ENCODE measurements around the gene ELOVL6.
"Not testable (repeated sequence)": the region's sequence is repeated elsewhere in the genome, so short reads cannot be mapped to it uniquely, and the experiment has no call there.

The ELOVL6 gene

DNA sequence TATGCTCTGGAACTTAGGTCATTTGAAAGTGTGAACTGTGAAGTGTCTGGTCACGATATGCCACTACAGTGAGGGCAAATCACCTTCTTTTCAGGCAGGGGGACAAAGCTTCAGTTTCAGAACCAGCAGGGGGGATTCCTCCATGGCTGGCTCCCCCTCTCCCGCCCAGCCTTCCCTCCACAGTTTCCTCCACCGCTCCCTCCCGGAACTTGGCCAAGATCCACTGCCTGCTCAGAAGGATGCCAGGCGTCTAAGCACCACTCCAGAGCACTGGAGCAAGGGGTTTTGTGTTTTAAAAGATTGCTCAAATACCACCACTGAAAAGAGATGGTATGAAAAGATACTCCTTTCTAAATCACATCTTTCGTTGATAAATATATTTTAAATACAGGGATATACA lies 126.9 kb downstream of the ELOVL6 start:
- no peak for FAIRE-seq

DNA sequence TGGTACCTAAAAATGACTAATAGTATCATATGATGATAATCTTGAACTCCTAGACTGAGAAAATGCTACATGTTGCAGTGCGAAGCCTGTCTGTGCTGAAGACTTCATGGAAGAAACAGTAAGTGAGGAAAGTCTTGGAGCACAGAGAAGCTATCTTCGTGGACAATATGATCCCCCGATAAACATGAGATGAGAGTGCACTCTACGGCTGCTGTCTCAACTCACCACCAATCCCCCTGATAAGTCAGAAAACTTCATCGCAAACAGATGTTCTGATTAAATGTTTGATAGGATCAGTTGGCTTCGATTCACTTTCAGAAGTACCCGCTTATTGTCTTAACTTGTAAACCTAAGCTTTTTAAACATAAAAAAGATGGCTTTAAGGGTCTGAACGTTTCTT lies 130.2 kb downstream of the ELOVL6 start:
- FAIRE-seq = no peak

DNA sequence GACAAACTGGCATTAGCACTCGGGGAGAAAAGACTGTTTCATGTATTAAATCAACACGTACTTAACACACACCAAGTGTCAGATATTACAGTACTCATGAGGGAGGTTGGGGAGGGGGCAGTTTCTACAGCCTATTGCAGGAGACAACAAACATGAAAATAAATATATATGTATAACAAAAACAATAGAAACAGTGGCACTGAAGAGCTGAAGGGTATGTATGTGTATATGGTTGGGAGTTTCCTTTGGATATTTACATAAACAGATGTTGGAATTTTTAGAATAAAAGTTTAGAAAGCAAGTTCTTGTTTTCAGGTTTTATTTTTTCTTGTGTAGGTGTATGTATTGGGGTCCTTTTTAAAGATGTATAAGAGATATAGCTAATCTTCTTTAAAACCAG lies 133.5 kb downstream of the ELOVL6 start:
- FAIRE-seq = no peak

DNA sequence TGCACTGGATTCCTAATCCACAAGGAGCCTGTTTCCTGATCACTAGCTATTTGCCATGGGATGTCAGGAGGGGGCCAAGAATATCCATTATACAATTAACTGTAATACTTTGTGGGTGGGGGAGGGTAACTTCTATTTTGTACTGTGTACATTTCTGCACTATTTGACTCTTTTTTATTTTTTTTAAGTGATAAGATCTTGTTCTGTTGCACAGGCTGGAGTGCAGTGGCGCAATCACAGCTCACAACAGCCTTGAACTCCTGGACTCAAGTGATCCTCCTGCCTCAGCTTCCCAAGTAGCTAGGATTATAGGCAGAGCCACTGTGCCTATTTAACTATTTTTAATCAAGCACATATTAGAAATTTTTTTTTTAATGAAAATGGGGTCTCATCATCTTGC lies 134.1 kb downstream of the ELOVL6 start:
- FAIRE-seq = no peak

- no peak for FAIRE-seq
These were observed 136.2 kb downstream of the ELOVL6 start for GRCh38 chr4:110062166-110062565.

- FAIRE-seq = no peak
These were observed 137.3 kb downstream of the ELOVL6 start for GRCh38 chr4:110061076-110061475.

- no peak for FAIRE-seq
These were observed 138.7 kb downstream of the ELOVL6 start for GRCh38 chr4:110059556-110060191.

- no peak for FAIRE-seq
These were observed 139.7 kb downstream of the ELOVL6 start for GRCh38 chr4:110058677-110059076.

DNA sequence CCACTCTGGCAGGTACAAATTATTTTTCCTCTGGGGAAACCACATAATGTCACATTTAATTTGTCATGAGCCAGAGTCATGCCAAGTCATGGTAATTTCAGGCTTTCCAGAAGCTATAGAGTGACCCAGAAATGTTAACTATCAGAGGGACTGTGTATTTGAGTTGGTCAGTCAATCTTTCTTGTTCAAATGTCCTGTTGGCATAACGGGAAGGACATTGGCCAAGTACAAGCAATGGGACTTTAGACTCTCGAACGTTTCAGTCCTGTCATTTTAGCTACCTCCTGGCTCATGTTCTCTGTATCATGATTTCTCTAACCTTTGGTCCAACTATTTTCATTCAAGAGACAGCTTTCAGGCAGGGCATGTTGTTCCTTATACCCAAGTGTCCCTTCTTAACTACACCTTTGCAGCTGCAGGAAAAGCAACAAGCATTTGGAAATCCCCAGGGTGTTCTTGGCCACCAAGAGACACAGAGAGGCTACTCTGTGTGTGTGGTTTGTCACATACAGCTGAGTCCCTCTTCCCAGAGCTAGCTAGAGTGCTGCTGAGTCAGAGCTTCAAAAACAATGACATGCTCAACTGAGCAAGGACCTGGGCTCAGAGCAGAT lies 143.2 kb downstream of the ELOVL6 start:
- no peak for FAIRE-seq

- FAIRE-seq = no peak
These were observed 148.2 kb downstream of the ELOVL6 start for GRCh38 chr4:110049951-110050925.

DNA sequence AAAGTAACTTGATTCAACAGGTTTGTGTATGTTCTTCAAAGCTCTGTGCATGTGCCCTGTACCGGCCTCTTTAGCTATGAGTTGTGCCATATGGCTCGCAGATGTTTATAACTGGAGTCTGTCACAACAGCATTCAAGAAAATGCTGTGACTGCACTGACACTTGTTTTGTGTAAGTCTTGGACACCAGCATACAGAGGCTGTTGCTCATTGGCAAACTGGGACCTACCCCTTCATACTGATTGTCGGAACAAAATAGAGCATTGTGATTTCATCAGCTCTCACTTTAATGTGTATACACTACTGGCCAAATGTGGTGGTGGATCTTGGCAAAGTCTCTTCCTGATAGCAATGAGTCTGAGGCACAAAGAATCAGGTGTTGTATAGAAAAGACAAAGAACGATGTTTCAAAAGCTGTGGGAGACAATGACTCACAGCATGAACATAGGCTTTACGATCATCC lies 151.8 kb downstream of the ELOVL6 start:
- no peak for FAIRE-seq

GRCh38 chr4:110042545-110043517 lies 155.6 kb downstream of the ELOVL6 start:
- peak; percentile 8 for FAIRE-seq

GRCh38 chr4:110041735-110042134 lies 156.7 kb downstream of the ELOVL6 start:
- FAIRE-seq = no peak

- not testable (repeated sequence) for FAIRE-seq
These were observed 159.3 kb downstream of the ELOVL6 start for GRCh38 chr4:110039164-110039563.

GRCh38 chr4:110034026-110034393 lies 164.4 kb downstream of the ELOVL6 start:
- no peak for FAIRE-seq

DNA sequence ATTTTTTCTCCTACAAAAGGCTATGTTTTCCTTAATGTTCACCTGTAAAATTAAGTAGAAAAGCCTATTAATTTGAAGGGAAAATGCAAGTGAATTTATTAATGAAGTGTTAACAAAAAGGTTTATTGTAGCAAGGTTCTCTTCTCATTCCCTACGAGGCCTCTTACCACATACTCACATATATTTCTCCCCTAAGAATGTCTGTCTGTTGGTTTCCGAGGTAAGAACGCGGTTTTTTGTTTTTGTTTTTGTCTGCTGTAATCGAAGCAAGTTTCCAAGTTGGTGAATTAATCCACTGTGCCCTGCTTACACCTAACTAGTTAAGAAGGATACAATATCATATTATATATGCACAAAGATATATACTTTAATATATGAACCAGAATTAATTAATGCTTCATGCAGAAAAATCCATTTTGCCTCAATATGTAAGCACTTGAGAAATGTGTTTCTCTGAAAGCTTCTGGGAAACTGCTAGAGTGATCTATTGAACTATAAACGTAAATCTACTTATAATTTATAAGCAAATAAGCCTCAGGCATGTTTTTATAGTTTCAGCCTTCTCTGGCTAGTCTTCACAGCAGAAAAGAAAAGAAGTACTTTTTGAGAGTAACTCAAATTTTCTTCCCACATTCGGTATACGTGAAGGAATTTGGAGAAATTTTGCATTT lies 164.9 kb downstream of the ELOVL6 start:
- no peak for FAIRE-seq

DNA sequence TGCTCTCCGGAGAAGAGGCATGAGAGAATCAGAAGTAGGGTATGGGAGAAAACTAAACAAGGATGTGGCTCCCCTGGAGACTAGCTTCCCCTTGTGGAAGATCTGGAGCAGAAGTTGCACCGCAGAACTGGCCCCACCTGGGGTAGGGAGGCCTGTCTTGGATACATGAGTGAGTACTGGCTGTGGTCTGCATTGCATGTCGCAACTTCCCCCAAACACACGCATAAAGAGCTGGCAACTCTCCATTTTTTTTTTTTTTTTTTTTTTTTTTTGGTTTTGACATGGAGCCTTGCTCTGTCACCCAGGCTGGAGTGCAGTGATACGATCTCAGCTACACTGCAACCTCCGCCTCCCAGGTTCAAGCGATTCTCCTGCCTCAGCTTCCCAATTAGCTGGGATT lies 165.8 kb downstream of the ELOVL6 start:
- no peak for FAIRE-seq

GRCh38 chr4:110025718-110026117 lies 172.7 kb downstream of the ELOVL6 start:
- peak; percentile 72 for FAIRE-seq

DNA sequence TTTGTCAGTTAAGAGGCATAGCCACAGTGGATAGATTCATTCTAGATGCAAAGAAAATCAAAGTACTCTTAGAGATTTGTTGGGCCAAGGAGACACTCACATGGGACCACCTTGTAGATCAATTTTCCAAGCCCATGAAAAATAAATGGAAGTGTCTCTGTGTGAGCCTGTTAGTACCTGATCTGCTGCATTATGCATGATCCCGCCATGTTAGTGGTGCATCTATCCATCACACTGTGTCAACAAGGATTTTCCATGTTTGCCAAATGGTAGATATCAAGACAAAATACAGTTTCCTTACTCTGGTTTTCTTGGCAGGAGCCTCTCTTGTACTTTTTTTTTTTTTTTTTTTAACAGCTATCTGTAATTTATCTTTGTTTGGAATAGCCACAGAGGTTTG lies 173.4 kb downstream of the ELOVL6 start:
- no peak for FAIRE-seq

DNA sequence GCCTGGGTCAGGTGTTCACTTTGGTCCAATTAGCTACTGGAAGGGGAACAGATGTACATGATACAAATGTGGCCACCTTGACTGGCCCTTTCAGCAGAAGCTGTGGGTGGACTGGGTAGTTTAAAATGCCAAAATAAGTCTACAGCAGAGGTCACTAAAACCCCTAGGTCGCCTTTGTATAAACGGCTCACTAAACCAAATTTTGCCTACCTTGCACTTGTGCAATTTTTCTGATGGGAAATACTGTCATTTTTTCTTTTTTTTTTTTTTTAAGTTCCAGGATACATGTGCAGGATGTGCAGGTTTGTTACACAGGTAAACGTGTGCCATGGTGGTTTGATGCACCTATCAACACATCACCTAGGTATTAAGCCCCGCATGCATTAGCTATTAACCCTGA lies 176.0 kb downstream of the ELOVL6 start:
- no peak for FAIRE-seq

- no peak for FAIRE-seq
These were observed 177.6 kb downstream of the ELOVL6 start for GRCh38 chr4:110020646-110021443.

Measured in endometrium (tissue), 2 donors.